Measurements from ENCODE around the gene CPEB4. TPM values are rescaled to one million over a fixed set of nuclear protein-coding genes. Genes with fewer than 3 reads are reported as not detected.

The CPEB4 gene
- total and polyA plus RNA-seq, 12 donors: 34.4 to 381 (median 149) TPM

- Histone ChIP-seq H3K27ac (no peak overlapping the region), H3K27me3 (no peaks in the 10 kb centered on the region), H3K4me1 (replicated peaks in 1 of 2) (no peaks in the 10 kb centered on the region), H3K36me3 (replicated peaks in 1 of 2) (no peaks in the 10 kb centered on the region), H3K4me3 (no peak overlapping the region), H3K9me3 (replicated peaks in 1 of 3) (no peaks in the 10 kb centered on the region)
- DNase-seq: no peak
- TF ChIP-seq POLR2A (IDR thresholded peaks at IDR 0.05): no peak
- no peak for TF ChIP-seq CTCF (IDR thresholded peaks at IDR 0.05)
- 82 to 86% (median 85%) methylated on average over 4 of the region's 4 CpGs for WGBS, 4 donors
- intact Hi-C loops (cut with DNase I): no loop called here
These were observed 111.9 kb downstream of the CPEB4 start for GRCh38 chr5:174000076-174000475.

- peak in 1 of 7 donors; percentile 5 for DNase-seq
- Histone ChIP-seq H3K27ac (no peak overlapping the region), H3K27me3 (no peaks in the 10 kb centered on the region), H3K4me3 (no peak overlapping the region), H3K4me1 (replicated peaks in 1 of 2) (no peaks in the 10 kb centered on the region), H3K36me3 (replicated peaks in 1 of 2) (no peaks in the 10 kb centered on the region), H3K9me3 (replicated peaks in 1 of 3) (no peaks in the 10 kb centered on the region)
- intact Hi-C loops (cut with DNase I): no loop called here
- TF ChIP-seq CTCF (IDR thresholded peaks at IDR 0.05): no peak
- no peak for TF ChIP-seq POLR2A (IDR thresholded peaks at IDR 0.05)
These were observed 115.6 kb downstream of the CPEB4 start for GRCh38 chr5:174003795-174004194.

- intact Hi-C loops (cut with DNase I): no loop called here
- Histone ChIP-seq H3K27me3 (no peaks in the 10 kb centered on the region), H3K4me1 (replicated peaks in 1 of 2) (no peaks in the 10 kb centered on the region), H3K27ac (no peak overlapping the region), H3K9me3 (replicated peaks in 1 of 3) (no peaks in the 10 kb centered on the region), H3K4me3 (no peak overlapping the region), H3K36me3 (replicated peaks in 1 of 2) (no peaks in the 10 kb centered on the region)
- no peak for TF ChIP-seq CTCF (IDR thresholded peaks at IDR 0.05)
- no peak for TF ChIP-seq POLR2A (IDR thresholded peaks at IDR 0.05)
- 83 to 92% (median 83%) methylated on average over 5 of the region's 5 CpGs for WGBS, 4 donors
- no peak for DNase-seq
These were observed 120.8 kb downstream of the CPEB4 start for GRCh38 chr5:174008922-174009321.

GRCh38 chr5:174010365-174010764, 122.2 kb downstream of the CPEB4 start:
- 68 to 87% (median 78%) methylated on average over 1 of the region's 1 CpG for WGBS, 4 donors
- DNase-seq: no peak
- H3K4me3 ChIP-seq: no peak overlapping the region
- H3K27ac ChIP-seq: no peak overlapping the region
- no peaks in the 10 kb centered on the region for H3K4me1 ChIP-seq (replicated peaks in 1 of 2)
- intact Hi-C loops (cut with DNase I): no loop called here
- TF ChIP-seq POLR2A (IDR thresholded peaks at IDR 0.05) (no peak), CTCF (IDR thresholded peaks at IDR 0.05) (no peak)
- no peaks in the 10 kb centered on the region for H3K36me3 ChIP-seq (replicated peaks in 1 of 2)
- no peaks in the 10 kb centered on the region for H3K27me3 ChIP-seq
- no peaks in the 10 kb centered on the region for H3K9me3 ChIP-seq (replicated peaks in 1 of 3)

Measured in adrenal gland (tissue), 12 donors.